Psoas muscle (tissue), 8 donors: ENCODE measurements around the gene TTLL4. TPM values are rescaled to one million over a fixed set of nuclear protein-coding genes. Genes with fewer than 3 reads are reported as not detected.

Source experiments
- ATAC-seq, 4 donors: fragments of 200-7000 bp; cut with Tn5 transposase; one replicate each; pipeline ENCODE4 v1.9.1; 2020; ENCODE audit warnings: moderate library complexity in 3 of 4, mild to moderate bottlenecking in 2 of 4
- DNase-seq, 2 donors: peaks; one replicate each; pipeline ENCODE4 v3.0.0-alpha.2; 2020
- H3K27ac ChIP-seq: fragments of 200-600 bp; one replicate; pipeline ENCODE4 v1.8.0; 2022
- H3K27me3 ChIP-seq, 3 donors: fragments of 200-600 bp in 1 of 3; one replicate each; pipeline versions ENCODE4 v1.6.1 to v1.8.0; 2013 to 2022; ENCODE audit warnings: low read length in 2 of 3, mild to moderate bottlenecking in 2 of 3, moderate library complexity in 1 of 3; ENCODE audit not compliant: insufficient read depth in 3 of 3
- H3K36me3 ChIP-seq, 2 donors: fragments of 200-600 bp in 1 of 2; one replicate each; pipeline versions ENCODE4 v1.6.1 to v1.8.0; 2013 to 2022; ENCODE audit warnings: low read depth in 1 of 2, mild to moderate bottlenecking in 1 of 2, moderate library complexity in 1 of 2; ENCODE audit not compliant: insufficient read depth in 1 of 2
- H3K4me1 ChIP-seq: fragments of 200-600 bp; one replicate; pipeline ENCODE4 v1.8.0; 2022
- H3K4me3 ChIP-seq: fragments of 200-600 bp; one replicate; pipeline ENCODE4 v1.8.0; 2022; ENCODE audit warnings: mild to moderate bottlenecking
- H3K9me3 ChIP-seq: fragments of 200-600 bp; one replicate; pipeline ENCODE4 v1.8.0; 2022
- CTCF ChIP-seq: fragments of 200-600 bp; IDR thresholded peaks from one replicate; pipeline ENCODE4 v1.8.0; 2022; ENCODE audit warnings: antibody characterized with exemption
- WGBS, 3 donors: extraction: QIAGEN DNeasy Blood & Tissue Kit; methylation state at CpG; one replicate each; pipeline versions ENCODE4 v1.1.6 to v1.1.7; 2013; 5-methylcytosine and 5-hydroxymethylcytosine counted together
- intact Hi-C, 2 donors: fragments of 100-400 bp; cut with DNase I; formaldehyde crosslinking; loops; one replicate each; pipeline versions ENCODE4 v1.11.0 to v1.14.2; 2022
- polyA plus RNA-seq, 3 donors: library from polyadenylated mRNA; stranded (reverse); fragments of 200-250 nt; gene quantifications; one replicate each; pipeline ENCODE4 v1.2.3, GENCODE V29; 2013
- total RNA-seq, 4 donors: library from RNA; stranded (reverse); fragmentation: NEBNext Ultra II Directional in 2 of 4; extraction: Animal tissue kit (Norgen Biotek cat#: 25700) in 2 of 4; gene quantifications; one replicate each; pipeline versions ENCODE4 v1.2.1 to v1.2.4, GENCODE V29; 2021 to 2023
- donor health status: healthy with polysubstance abuse.
- donor health status: DM: no; HTN: no; CAD: no; lungs with moderate emphysema.
- donor health status: Bipolar disorder and iron deficiency.
- donor health status: healthy.
- donor health status: DM: yes; HTN: yes; CAD: no.
- donor health status: DM: no; HTN: no; CAD: no.
- donor health status: DM: no; HTN: no; CAD: no.
- donor health status: DM: yes; HTN: yes; CAD: no.

Gene TTLL4
- total and polyA plus RNA-seq, 7 donors = 9.2 to 15.7 (median 14.0) TPM

- H3K9me3 ChIP-seq = no peaks in the 10 kb centered on the region
- H3K4me3 ChIP-seq = no peak overlapping the region
- intact Hi-C loops = no loop called here
- no peak overlapping the region for H3K27ac ChIP-seq
- TF ChIP-seq CTCF = no peak
- DNase-seq = no peak
- peaks cover 14 to 72% of the 10 kb centered on the region in 2 donors for H3K36me3 ChIP-seq
- H3K4me1 ChIP-seq = peaks cover 12% of the 10 kb centered on the region
- 97 to 100% (median 98%) methylated on average over 1 of the region's 1 CpG for WGBS, 3 donors
- H3K27me3 ChIP-seq = no peaks in the 10 kb centered on the region
- no peak for ATAC-seq
Observed at GRCh38 chr2:218746470-218746795, 35.8 kb downstream of the TTLL4 start.

- no peak for DNase-seq
- intact Hi-C loops = no loop called here
- H3K27ac ChIP-seq = no peak overlapping the region
- peaks cover 12% of the 10 kb centered on the region for H3K4me1 ChIP-seq
- no peak for TF ChIP-seq CTCF
- ATAC-seq = no peak
- H3K36me3 ChIP-seq = peaks cover 15 to 72% of the 10 kb centered on the region in 2 donors
- H3K9me3 ChIP-seq = no peaks in the 10 kb centered on the region
- no peaks in the 10 kb centered on the region for H3K27me3 ChIP-seq
- H3K4me3 ChIP-seq = no peak overlapping the region
- WGBS, 3 donors = 94 to 96% (median 95%) methylated on average over 10 of the region's 10 CpGs
Observed at GRCh38 chr2:218746960-218747359, 36.3 kb downstream of the TTLL4 start.

GRCh38 chr2:218748741-218749441 lies 38.3 kb downstream of the TTLL4 start:
- Histone ChIP-seq H3K36me3 (peaks cover 19 to 88% of the 10 kb centered on the region in 2 donors), H3K27ac (no peak overlapping the region), H3K27me3 (no peaks in the 10 kb centered on the region), H3K9me3 (no peaks in the 10 kb centered on the region), H3K4me1 (peaks cover 8% of the 10 kb centered on the region), H3K4me3 (no peak overlapping the region)
- DNase-seq (no peak), ATAC-seq (no peak)
- no peak for TF ChIP-seq CTCF
- 93 to 94% (median 93%) methylated on average over 8 of the region's 8 CpGs for WGBS, 3 donors
- intact Hi-C loops = no loop called here

GRCh38 chr2:218754201-218754600 lies 43.6 kb downstream of the TTLL4 start:
- H3K36me3 ChIP-seq = peaks cover 10 to 65% of the 10 kb centered on the region in 2 donors
- no peak for ATAC-seq
- intact Hi-C loops = no loop called here

More at GRCh38 chr2:218754201-218754600, 43.6 kb downstream of the TTLL4 start:
- peaks cover 5% of the 10 kb centered on the region for H3K4me1 ChIP-seq
- H3K27me3 ChIP-seq = no peaks in the 10 kb centered on the region
- no peak for DNase-seq
- WGBS, 3 donors = 82 to 93% (median 85%) methylated on average over 3 of the region's 3 CpGs
- no peak overlapping the region for H3K4me3 ChIP-seq
- no peak for TF ChIP-seq CTCF
- no peak overlapping the region for H3K27ac ChIP-seq
- H3K9me3 ChIP-seq = no peaks in the 10 kb centered on the region
